Spleen (tissue), 7 donors: ENCODE data around the gene PODXL.

Source experiments
- CTCF ChIP-seq, 11 experiments: fragments of 200-600 bp in 7 of 11; fragments of 450-650 bp in 4 of 11; sonication (generic) in 4 of 11; IDR thresholded peaks in 8 of 11; conservative IDR thresholded peaks in 3 of 11; 1 replicate in 7 of 11; 2 replicates in 4 of 11; pipeline versions ENCODE4 v1.4.0 to v1.8.0; 2016 to 2021; ENCODE audit warnings: antibody characterized with exemption in 11 of 11, inconsistent platforms in 4 of 11, mild to moderate bottlenecking in 1 of 11
- POLR2A ChIP-seq, 3 donors: fragments of 450-650 bp; IDR thresholded peaks; one replicate each; pipeline ENCODE4 v1.5.1; 2017; ENCODE audit warnings: antibody characterized with exemption in 3 of 3, mild to moderate bottlenecking in 1 of 3
- POLR2AphosphoS5 ChIP-seq, 3 donors: sonication (generic); formaldehyde crosslinking; IDR thresholded peaks; one replicate each; pipeline ENCODE4 v1.5.1; 2017; ENCODE audit warnings: antibody characterized with exemption in 3 of 3
- donor health status: DM: no; HTN: no; CAD: no; lungs with moderate emphysema.
- donor health status: DM: no; HTN: no; CAD: no.
- donor health status: DM: no; HTN: no; CAD: no.

- TF ChIP-seq CTCF (IDR thresholded peaks at IDR 0.05 in 8 of 11, conservative IDR thresholded peaks at IDR 0.05 in 3 of 11) (no peak), POLR2A (IDR thresholded peaks at IDR 0.05) (no peak), POLR2AphosphoS5 (IDR thresholded peaks at IDR 0.05) (no peak)
These were observed 56.1 kb downstream of the PODXL start for GRCh38 chr7:131500357-131500756.
